ENCODE data around the gene VEZF1.

The VEZF1 gene

DNA sequence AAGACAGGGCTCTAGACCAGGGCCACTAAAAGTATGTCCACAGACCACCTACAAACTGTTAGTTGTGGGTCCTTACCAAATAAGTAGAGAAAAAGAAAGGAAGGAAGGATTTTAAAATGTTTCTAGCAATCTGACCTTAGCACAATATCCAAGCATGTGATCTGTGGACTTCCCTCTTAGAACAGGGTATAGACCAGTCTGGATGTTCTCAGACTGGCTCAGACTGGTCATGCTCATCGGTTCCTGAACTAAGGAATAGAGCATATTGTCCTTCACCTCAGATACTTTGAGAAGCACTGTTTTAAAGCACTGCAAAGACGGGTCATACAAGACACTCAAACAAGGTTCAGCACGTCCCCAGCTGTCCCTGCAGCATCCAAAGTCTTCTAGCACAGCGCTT, 58.7 kb downstream of the VEZF1 start:
- DNase-seq (ENCODE audit: low read depth in 2 of 2): no peak

DNA sequence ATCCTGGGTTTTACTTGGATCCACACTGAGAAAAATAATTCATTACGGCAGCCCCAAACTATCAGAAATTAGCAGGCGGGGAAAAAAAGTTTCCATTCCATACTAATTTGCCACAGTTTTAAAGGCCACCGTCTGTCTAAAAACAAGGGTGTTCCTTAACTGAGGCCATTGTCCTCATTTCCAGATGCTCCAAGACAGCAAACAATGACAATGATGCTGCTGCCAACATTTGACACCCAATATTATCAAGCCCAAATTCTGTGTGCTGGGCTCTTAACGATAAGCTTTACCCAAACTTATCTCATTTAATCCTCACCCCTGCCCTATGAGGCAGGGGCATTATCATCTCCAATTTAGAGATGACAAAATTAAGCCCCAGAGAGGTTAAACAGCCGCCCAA, 59.1 kb downstream of the VEZF1 start:
- DNase-seq (ENCODE audit: low read depth in 2 of 2): no peak

DNA sequence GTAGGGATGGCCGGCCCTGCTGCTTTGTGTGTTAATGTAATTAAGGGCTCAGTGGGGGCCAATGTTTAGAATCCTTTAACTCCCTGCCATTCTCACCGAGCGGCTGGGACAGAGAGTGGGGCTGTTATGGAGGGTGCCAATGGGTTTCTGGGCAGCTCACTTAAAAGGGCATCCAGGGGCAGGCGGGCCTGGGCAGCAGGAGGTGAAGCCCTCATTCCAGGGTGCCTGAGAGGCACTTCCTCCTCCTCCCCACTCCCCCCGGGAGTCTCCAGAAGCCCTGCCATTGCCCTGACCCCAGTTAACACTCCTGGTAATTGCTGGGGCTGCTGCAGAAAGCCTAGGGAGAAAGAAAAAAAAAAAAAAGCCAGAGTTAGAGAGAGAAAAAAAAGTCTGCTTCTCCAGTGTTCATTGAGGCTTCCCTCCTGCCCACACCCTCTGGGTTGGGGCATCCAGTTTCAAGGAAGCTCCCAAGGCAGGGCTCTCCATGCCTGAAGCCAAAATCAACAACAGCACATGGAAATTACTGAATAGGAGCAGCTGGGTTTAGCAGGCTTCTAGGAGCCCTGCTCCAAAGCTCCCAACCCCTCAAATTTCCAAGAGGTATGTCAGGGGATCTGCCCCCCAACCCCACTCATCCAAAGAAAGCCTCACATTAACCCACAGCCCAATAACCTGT, 60.9 kb downstream of the VEZF1 start:
- no peak for DNase-seq (ENCODE audit: low read depth in 2 of 2)

DNA sequence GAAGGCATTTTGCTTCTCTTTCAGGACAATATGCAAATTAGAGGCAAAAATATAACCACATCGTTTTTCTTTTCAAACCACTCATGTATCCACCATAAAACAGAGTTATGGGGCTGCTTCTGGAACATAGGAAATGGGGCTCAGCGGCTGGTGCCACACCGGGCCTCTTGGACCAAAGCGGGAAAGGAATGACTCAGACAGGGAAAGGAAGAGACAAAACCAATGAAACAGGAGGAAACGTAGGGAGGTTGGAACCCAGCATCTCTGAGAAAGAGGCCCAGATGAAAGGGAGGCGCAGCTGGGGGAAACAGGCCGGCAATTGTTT, 61.4 kb downstream of the VEZF1 start:
- DNase-seq (ENCODE audit: low read depth in 2 of 2): no peak

DNA sequence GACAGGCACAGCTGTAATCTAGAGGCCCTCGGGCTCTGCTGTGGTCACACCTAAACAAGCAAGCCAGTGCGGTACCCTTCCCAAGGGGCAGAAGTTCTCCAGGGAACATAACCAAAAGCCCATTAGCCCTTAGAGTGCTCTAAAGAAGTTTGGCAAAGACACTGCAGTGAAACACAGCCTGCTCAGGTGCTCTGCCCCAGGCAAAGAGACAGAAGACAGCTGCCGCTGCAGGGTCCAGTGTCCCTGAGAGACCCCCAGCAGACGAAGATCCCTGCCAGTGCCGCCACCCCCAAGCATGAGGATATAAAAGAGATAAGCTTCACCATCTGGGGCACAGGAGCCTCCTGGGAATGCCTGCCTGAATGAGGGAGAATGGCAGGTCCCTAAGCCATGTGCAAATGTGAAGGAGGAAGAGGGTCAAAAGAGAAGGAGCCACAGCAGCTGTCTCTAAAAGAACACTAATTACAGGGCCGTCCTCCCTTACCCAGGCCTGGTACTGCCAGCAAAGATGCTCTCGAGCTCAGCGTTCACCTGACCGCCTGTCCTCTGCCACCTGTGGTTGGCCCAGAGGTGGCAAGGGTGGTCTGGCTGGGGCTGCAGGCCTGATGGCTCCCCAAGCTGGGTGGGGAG, 62.6 kb downstream of the VEZF1 start:
- no peak for DNase-seq (ENCODE audit: low read depth in 2 of 2)

DNA sequence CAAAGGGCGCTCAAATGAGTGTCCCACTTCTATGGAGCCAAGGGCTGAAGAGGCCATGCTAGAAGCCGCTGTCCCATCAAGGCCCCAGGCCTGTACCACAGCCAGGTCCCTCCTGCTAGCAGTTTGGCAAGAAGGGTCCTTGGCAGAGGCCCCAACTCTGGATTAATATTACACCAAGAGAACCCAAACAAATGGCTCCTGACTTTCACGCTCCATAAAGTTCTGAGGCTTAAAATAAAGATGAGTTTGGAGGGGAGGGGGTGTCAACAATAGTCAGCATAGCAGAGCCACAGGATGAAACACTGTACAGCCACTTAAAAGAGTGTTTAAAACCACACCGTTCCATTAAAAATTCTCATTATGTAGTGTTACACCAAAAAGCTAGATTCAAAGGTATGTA, 63.4 kb downstream of the VEZF1 start:
- DNase-seq (ENCODE audit: low read depth in 2 of 2): no peak
